ENCODE measurements around the gene MXRA7.

MXRA7 gene

DNA sequence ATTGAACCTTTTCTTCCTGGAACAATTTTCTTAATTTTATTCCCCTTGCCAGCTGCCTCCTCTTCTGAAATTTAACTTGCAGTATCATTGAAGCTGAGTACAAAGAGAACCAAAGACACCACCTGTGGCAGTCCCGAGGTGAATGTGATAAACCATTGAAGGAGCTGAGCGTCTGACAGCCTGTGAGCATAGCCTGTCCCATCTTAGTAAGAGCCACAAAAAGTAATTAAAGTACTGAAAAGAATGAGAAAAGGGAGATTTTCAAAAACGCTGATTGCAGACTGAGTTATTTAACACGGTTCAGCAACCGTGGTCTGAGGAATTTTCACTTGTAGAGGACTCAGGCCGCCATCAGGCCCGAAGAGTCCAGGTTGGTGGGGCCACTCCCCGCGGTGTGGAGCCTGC lies 40.0 kb downstream of the MXRA7 start:
- peak overlapping the region; percentile 94 for H3K4me3 ChIP-seq (ENCODE audit: low read length, poor library complexity, severe bottlenecking)
- no peaks in the 10 kb centered on the region for H3K9me3 ChIP-seq (ENCODE audit: insufficient read depth, low read depth, low read length)
- no peak for TF ChIP-seq EZH2phosphoT487 (IDR thresholded peaks at IDR 0.05; ENCODE audit: borderline replicate concordance)
- TF ChIP-seq, protein P1, sequence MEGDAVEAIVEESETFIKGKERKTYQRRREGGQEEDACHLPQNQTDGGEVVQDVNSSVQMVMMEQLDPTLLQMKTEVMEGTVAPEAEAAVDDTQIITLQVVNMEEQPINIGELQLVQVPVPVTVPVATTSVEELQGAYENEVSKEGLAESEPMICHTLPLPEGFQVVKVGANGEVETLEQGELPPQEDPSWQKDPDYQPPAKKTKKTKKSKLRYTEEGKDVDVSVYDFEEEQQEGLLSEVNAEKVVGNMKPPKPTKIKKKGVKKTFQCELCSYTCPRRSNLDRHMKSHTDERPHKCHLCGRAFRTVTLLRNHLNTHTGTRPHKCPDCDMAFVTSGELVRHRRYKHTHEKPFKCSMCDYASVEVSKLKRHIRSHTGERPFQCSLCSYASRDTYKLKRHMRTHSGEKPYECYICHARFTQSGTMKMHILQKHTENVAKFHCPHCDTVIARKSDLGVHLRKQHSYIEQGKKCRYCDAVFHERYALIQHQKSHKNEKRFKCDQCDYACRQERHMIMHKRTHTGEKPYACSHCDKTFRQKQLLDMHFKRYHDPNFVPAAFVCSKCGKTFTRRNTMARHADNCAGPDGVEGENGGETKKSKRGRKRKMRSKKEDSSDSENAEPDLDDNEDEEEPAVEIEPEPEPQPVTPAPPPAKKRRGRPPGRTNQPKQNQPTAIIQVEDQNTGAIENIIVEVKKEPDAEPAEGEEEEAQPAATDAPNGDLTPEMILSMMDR (conservative IDR thresholded peaks at IDR 0.05; ENCODE audit: low read length), result no peak
- H3K4me1 ChIP-seq (ENCODE audit: insufficient read depth, low read length, poor library complexity, severe bottlenecking), result peaks cover 31% of the 10 kb centered on the region
- no peaks in the 10 kb centered on the region for H3K27me3 ChIP-seq (ENCODE audit: insufficient read depth, low read length, poor library complexity, severe bottlenecking)
- no peaks in the 10 kb centered on the region for H4K20me1 ChIP-seq (ENCODE audit: insufficient read depth, low read length, poor library complexity, severe bottlenecking)
- H3K4me2 ChIP-seq (ENCODE audit: low read depth, low read length, poor library complexity, severe bottlenecking), result peak overlapping the region; percentile 77
- H3K9me2 ChIP-seq (replicated peaks; ENCODE audit: low read depth, low read length), result no peaks in the 10 kb centered on the region
- H3F3A ChIP-seq (ENCODE audit: low read depth), result no peaks in the 10 kb centered on the region
- H3K36me3 ChIP-seq (ENCODE audit: insufficient read depth, low read length), result no peaks in the 10 kb centered on the region
- H2AFZ ChIP-seq (ENCODE audit: low read length), result no peak overlapping the region; the same call in 1 of the 2 replicates
- peak overlapping the region; percentile 72 for H3K9ac ChIP-seq (ENCODE audit: low read depth, low read length, poor library complexity, severe bottlenecking)
- peaks cover 18% of the 10 kb centered on the region for H3K79me2 ChIP-seq (ENCODE audit: insufficient read depth, low read length)

DNA sequence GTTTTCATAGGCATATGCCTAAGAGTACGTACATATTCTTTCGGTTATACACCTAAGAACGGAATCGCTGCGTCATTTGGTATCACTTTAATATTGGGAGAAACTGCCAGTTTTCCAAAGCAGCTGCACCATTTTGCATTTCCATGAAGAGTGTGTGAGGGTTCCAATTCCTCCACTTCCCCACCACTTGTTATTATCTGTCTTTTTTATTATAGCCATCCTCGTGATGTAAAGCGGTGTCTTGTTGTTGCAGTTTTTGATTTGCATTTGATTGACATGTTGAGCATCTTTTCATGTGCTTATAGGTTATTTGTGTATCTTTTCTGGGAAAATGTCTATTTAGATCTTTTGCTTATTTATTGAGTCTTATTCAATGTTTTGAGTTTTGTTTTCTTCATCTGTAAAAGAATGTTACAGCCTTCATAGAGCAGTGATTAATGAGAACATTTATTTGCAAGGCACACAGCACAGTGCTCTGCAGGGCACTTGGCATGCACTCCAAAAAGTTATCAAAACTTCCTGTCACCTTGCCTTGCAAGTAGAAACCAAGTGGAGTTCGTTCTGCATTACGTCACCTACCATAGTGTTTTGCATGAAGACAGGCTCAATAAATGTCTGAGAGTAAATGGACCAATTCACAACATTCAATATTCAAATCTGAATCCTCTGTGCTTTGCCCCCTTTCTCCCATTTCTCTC lies 40.6 kb downstream of the MXRA7 start:
- H3K36me3 ChIP-seq (ENCODE audit: insufficient read depth, low read length), result no peaks in the 10 kb centered on the region
- no peaks in the 10 kb centered on the region for H3K9me2 ChIP-seq (replicated peaks; ENCODE audit: low read depth, low read length)
- no peaks in the 10 kb centered on the region for H3F3A ChIP-seq (ENCODE audit: low read depth)
- no peaks in the 10 kb centered on the region for H3K9me3 ChIP-seq (ENCODE audit: insufficient read depth, low read depth, low read length)
- H4K20me1 ChIP-seq (ENCODE audit: insufficient read depth, low read length, poor library complexity, severe bottlenecking), result no peaks in the 10 kb centered on the region
- peaks cover 31% of the 10 kb centered on the region for H3K4me1 ChIP-seq (ENCODE audit: insufficient read depth, low read length, poor library complexity, severe bottlenecking)
- no peak overlapping the region for H3K4me3 ChIP-seq (ENCODE audit: low read length, poor library complexity, severe bottlenecking)
- TF ChIP-seq, protein P1 (conservative IDR thresholded peaks at IDR 0.05; ENCODE audit: low read length), result no peak
- no peak for TF ChIP-seq EZH2phosphoT487 (IDR thresholded peaks at IDR 0.05; ENCODE audit: borderline replicate concordance)
- H3K9ac ChIP-seq (ENCODE audit: low read depth, low read length, poor library complexity, severe bottlenecking), result peak overlapping the region; percentile 72
- no peak overlapping the region for H3K4me2 ChIP-seq (ENCODE audit: low read depth, low read length, poor library complexity, severe bottlenecking)
- no peaks in the 10 kb centered on the region for H3K27me3 ChIP-seq (ENCODE audit: insufficient read depth, low read length, poor library complexity, severe bottlenecking)
- no peak overlapping the region for H2AFZ ChIP-seq (ENCODE audit: low read length)
- H3K79me2 ChIP-seq (ENCODE audit: insufficient read depth, low read length), result peaks cover 18% of the 10 kb centered on the region

- H3K9me3 ChIP-seq (ENCODE audit: insufficient read depth, low read depth, low read length), result no peaks in the 10 kb centered on the region
- H3K79me2 ChIP-seq (ENCODE audit: insufficient read depth, low read length), result peaks cover 10% of the 10 kb centered on the region
- H3K27me3 ChIP-seq (ENCODE audit: insufficient read depth, low read length, poor library complexity, severe bottlenecking), result no peaks in the 10 kb centered on the region
- TF ChIP-seq EZH2phosphoT487 (IDR thresholded peaks at IDR 0.05; ENCODE audit: borderline replicate concordance), result no peak
- TF ChIP-seq, protein P1 (conservative IDR thresholded peaks at IDR 0.05; ENCODE audit: low read length), result no peak
- H3K4me2 ChIP-seq (ENCODE audit: low read depth, low read length, poor library complexity, severe bottlenecking), result no peak overlapping the region
- H2AFZ ChIP-seq (ENCODE audit: low read length), result no peak overlapping the region
- no peaks in the 10 kb centered on the region for H3K36me3 ChIP-seq (ENCODE audit: insufficient read depth, low read length)
- no peaks in the 10 kb centered on the region for H3K9me2 ChIP-seq (replicated peaks; ENCODE audit: low read depth, low read length)
- H3F3A ChIP-seq (ENCODE audit: low read depth), result no peaks in the 10 kb centered on the region
- H4K20me1 ChIP-seq (ENCODE audit: insufficient read depth, low read length, poor library complexity, severe bottlenecking), result no peaks in the 10 kb centered on the region
- H3K4me1 ChIP-seq (ENCODE audit: insufficient read depth, low read length, poor library complexity, severe bottlenecking), result peaks cover 21% of the 10 kb centered on the region
- H3K4me3 ChIP-seq (ENCODE audit: low read length, poor library complexity, severe bottlenecking), result no peak overlapping the region
- H3K9ac ChIP-seq (ENCODE audit: low read depth, low read length, poor library complexity, severe bottlenecking), result no peak overlapping the region
These were observed 42.8 kb downstream of the MXRA7 start for GRCh38 chr17:76667786-76668453.
